GM19240 (cell line): ENCODE data around the gene NMUR2.

Source experiments
- DNase-seq: peaks from one replicate; pipeline ENCODE4 v3.0.0; 2011; ENCODE audit warnings: low spot score; ENCODE audit not compliant: insufficient read length

Gene NMUR2

GRCh38 chr5:152372875-152373274 lies 32.2 kb downstream of the NMUR2 start:
- no peak for DNase-seq

GRCh38 chr5:152369298-152369697 lies 35.8 kb downstream of the NMUR2 start:
- no peak for DNase-seq

- DNase-seq = no peak
These were observed 37.5 kb downstream of the NMUR2 start for GRCh38 chr5:152367554-152367953.

- DNase-seq = no peak
These were observed 38.4 kb downstream of the NMUR2 start for GRCh38 chr5:152366716-152367115.

GRCh38 chr5:152364899-152365298 lies 40.2 kb downstream of the NMUR2 start:
- no peak for DNase-seq

GRCh38 chr5:152364172-152364571 lies 40.9 kb downstream of the NMUR2 start:
- DNase-seq = no peak

GRCh38 chr5:152358861-152359568 lies 46.1 kb downstream of the NMUR2 start:
- no peak for DNase-seq

- DNase-seq = no peak
These were observed 48.6 kb downstream of the NMUR2 start for GRCh38 chr5:152356506-152356905.

GRCh38 chr5:152355061-152355460 lies 50.0 kb downstream of the NMUR2 start:
- DNase-seq = no peak

GRCh38 chr5:152353001-152353400 lies 52.1 kb downstream of the NMUR2 start:
- DNase-seq = no peak

- DNase-seq = no peak
These were observed 55.2 kb downstream of the NMUR2 start for GRCh38 chr5:152349683-152350526.
